ENCODE measurements around the gene UCHL1.
A peak's percentile ranks its signal among the peaks of the same experiment; 100 is the strongest.

Gene UCHL1

GRCh38 chr4:41256740-41257256, at the start of gene UCHL1:
Gene UCHL1 (plus strand): TSS chr4:41256928. CDS start chr4:41256977, 49 bp downstream.
- DNase-seq: peak; percentile 96 to 98

GRCh38 chr4:41207291-41207831, 49.4 kb upstream of the UCHL1 start:
- no peak for DNase-seq

- no peak for DNase-seq
Measured at GRCh38 chr4:41209187-41209586, 47.5 kb upstream of the UCHL1 start.

- no peak for DNase-seq
Measured at GRCh38 chr4:41209901-41210300, 46.8 kb upstream of the UCHL1 start.

GRCh38 chr4:41211951-41212615, 44.6 kb upstream of the UCHL1 start:
- DNase-seq: no peak

GRCh38 chr4:41212616-41213203, 44.0 kb upstream of the UCHL1 start:
- peak in 1 of 2 experiments; percentile 23 for DNase-seq

- no peak for DNase-seq
Measured at GRCh38 chr4:41213625-41214135, 43.0 kb upstream of the UCHL1 start.

- DNase-seq: peak; percentile 93 to 98
Measured at GRCh38 chr4:41214136-41214824, 42.4 kb upstream of the UCHL1 start, which contains the start of gene APBB2. Gene APBB2 (minus strand): TSS chr4:41214542. CDS start chr4:41033254, 181,288 bp downstream.

GRCh38 chr4:41214825-41215146, 41.9 kb upstream of the UCHL1 start:
- no peak for DNase-seq

- DNase-seq: no peak
Measured at GRCh38 chr4:41215155-41215554, 41.6 kb upstream of the UCHL1 start.

- peak in 1 of 2 experiments; percentile 64 for DNase-seq
Measured at GRCh38 chr4:41215969-41216293, 40.8 kb upstream of the UCHL1 start.

- DNase-seq: peak; percentile 64 to 84
Measured at GRCh38 chr4:41216294-41217019, 40.3 kb upstream of the UCHL1 start.

- DNase-seq: no peak
Measured at GRCh38 chr4:41217020-41217333, 39.8 kb upstream of the UCHL1 start.

- no peak for DNase-seq
Measured at GRCh38 chr4:41217374-41217773, 39.4 kb upstream of the UCHL1 start.

- DNase-seq: no peak
Measured at GRCh38 chr4:41218703-41219102, 38.0 kb upstream of the UCHL1 start.

- DNase-seq: no peak
Measured at GRCh38 chr4:41219421-41219950, 37.2 kb upstream of the UCHL1 start.

- DNase-seq: no peak
Measured at GRCh38 chr4:41221850-41222645, 34.7 kb upstream of the UCHL1 start.

GRCh38 chr4:41227902-41228301, 28.8 kb upstream of the UCHL1 start:
- DNase-seq: no peak

- DNase-seq: no peak
Measured at GRCh38 chr4:41232406-41232805, 24.3 kb upstream of the UCHL1 start.

- no peak for DNase-seq
Measured at GRCh38 chr4:41232856-41233255, 23.9 kb upstream of the UCHL1 start.

- DNase-seq: no peak
Measured at GRCh38 chr4:41236032-41236431, 20.7 kb upstream of the UCHL1 start.

- DNase-seq: no peak
Measured at GRCh38 chr4:41236508-41236907, 20.2 kb upstream of the UCHL1 start.
